ENCODE data around the gene ATG10.
A peak's percentile ranks its signal among the peaks of the same experiment; 100 is the strongest.
"Not testable (repeated sequence)": the region's sequence is repeated elsewhere in the genome, so short reads cannot be mapped to it uniquely, and the experiment has no call there.

The ATG10 gene

DNA sequence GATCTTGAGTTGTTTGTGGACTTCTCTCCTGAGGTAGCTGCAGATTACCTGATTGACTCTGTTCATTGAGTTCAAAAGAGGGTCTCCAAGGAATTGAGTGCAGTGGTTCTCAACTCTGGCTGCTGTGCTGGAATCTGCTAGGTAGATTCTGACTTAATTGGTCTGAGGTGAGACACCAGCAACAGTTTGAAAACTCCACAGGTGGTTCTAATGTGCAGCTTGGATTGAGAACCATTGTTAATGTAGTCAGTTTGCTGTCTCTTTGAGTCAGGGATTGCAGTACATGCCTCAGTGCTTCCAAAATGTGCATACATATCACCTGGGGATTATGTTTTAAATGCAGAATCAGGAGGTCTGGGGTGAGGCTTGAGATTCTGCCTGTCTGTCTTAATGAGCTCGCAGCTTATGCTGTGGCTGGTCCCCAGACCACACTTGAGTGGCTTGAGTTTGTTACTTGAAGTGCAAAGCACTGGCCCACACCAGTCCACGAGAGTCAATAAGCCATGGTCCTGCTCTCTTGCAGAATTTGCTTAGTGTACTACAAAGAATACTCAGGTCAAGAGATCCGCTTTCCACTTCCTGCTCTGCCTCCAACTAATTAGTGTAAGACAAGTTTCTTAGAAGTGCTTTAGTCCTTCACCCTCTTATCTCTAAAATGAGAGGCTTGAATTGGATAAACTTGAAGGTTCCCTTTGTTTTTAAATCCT lies 82.3 kb downstream of the ATG10 start:
- DNase-seq (ENCODE audit: low spot score) = no peak

DNA sequence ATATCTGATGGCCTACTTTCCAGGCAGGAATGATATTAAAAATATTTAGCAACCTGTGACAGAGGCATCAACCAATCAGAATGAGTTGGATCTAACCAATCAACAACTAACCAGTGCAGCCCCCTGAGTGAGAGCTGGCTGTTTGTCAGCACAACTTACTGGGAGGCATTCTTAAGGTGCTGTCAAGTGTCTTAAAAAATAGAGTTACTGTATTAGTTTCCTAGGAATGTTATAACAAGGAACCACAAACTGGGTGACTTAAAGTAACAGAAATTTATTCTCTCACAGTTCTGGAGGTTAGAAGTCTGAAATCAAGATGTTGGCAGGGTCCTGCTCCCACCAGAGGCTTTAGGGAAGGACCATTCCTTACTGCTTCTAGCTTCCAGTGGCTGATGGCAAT lies 85.2 kb downstream of the ATG10 start:
- DNase-seq (ENCODE audit: low spot score) = no peak

DNA sequence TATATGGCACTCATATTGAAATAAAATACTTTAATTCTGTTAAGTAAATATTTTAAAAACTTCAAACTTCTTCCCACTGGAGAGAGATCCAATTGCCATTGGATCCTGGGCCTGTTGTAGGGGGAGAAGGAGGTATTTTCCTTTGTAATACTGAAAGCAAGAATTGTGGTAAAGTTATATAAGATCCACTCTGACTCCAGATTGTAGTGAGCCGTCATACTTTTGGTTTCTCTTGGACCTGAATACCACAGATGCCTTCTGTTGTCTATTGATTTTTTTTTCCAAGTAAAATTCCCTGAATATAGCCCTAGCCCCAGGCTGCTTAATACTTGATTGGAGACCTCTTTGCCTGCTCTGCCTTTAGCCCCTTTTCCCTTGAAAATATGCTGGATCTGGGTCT lies 86.9 kb downstream of the ATG10 start:
- no peak for DNase-seq (ENCODE audit: low spot score)

DNA sequence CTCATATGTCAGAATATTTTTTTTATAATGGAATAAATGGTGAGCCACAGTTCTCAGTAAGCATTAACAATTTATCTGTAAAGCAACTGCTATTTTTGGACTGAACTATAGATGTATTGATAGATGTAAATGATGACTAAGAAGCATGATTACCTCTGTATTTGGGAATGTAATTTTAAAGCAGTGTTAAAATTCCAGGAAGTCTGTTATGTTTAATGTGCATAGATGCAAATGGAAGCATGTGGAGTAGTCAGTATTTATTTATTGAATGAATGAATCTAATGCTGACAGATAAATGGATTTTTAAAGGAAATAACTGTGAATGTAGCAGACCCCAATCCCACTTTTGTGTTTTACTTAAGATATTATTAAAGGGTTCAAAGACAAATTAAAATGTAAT lies 95.0 kb downstream of the ATG10 start:
- no peak for DNase-seq (ENCODE audit: low spot score)

GRCh38 chr5:82068042-82068441 lies 96.2 kb downstream of the ATG10 start:
- DNase-seq (ENCODE audit: low spot score) = not testable (repeated sequence)

- DNase-seq (ENCODE audit: low spot score) = no peak
Measured at GRCh38 chr5:82068723-82069122, 96.9 kb downstream of the ATG10 start.

DNA sequence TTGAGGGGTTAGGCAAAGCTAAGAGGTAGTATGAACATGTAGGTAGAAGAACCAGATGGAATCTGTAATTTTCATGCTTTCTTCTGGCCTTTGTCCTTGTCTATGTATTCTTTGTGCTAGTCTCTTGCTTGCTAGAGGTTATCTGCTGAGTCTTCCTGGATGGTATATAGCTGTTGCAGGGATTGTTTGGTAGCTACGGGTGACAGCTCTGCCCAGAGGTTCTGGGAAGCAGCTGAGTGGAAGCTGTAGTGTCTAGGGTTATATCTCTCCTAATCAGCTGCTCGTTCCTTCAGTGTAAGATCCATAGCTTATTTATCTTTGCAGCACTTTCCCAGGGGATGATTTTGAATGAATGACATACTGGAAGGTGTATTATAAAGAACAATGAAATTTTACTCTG lies 100.3 kb downstream of the ATG10 start:
- DNase-seq (ENCODE audit: low spot score) = no peak

GRCh38 chr5:82073179-82073578 lies 101.4 kb downstream of the ATG10 start:
- peak; percentile 43 for DNase-seq (ENCODE audit: low spot score)

DNA sequence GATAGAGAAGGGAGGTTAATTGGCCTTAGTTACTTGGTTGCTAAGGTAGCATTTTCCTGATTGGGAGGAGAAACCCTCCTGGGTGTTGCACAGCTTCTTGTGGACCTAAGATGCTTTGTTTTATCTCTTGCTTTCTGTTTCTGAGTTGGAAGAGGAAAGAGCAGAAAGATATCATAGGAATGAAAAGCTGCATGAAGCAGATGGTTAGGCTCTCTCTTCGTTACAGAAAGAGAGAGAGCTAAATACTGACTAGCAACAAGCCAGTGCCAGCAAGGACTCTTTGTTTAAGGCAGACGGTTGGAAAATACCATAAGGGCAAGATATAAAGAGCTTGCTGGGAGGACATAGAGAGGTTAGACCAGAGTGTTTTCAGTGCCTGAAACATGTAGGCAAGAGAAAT lies 103.1 kb downstream of the ATG10 start:
- peak; percentile 90 for DNase-seq (ENCODE audit: low spot score)

DNA sequence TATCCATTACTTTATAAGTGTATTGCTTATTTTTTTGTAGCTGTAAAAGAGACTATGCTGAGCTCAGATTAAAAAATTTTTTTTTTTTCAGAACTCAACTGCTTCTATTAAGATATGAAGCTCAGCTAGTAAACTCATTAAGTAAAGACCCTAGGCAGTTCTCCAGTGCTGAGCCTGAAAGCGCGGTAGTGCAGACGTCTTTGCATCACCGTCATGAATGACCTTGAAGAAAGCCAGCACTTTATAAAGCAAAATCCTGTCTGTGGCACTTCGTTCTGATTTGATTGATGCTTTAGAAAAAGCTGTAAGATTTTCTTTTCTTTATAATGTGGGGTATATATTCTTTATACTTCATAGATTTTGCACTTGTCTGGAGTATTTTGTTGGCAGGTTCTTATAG lies 105.7 kb downstream of the ATG10 start:
- DNase-seq (ENCODE audit: low spot score) = no peak

DNA sequence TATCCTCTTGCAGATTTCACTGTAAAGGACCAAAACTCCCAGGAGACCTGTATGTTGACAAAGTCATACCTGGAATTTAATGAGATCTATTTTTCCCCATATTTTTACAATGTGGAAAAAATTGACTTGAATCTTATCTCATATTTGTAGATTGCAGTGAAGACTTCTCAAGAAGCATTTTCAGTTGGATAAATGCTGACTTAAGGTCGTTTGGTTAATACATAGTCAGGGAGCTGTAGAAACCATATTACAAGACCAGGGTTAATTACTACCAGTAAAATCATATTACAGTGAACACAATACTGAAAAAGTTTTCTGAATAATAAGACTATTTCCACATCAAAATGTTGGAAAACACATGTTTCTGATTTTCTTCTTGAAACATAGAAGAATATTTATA lies 119.8 kb downstream of the ATG10 start:
- DNase-seq (ENCODE audit: low spot score) = no peak

DNA sequence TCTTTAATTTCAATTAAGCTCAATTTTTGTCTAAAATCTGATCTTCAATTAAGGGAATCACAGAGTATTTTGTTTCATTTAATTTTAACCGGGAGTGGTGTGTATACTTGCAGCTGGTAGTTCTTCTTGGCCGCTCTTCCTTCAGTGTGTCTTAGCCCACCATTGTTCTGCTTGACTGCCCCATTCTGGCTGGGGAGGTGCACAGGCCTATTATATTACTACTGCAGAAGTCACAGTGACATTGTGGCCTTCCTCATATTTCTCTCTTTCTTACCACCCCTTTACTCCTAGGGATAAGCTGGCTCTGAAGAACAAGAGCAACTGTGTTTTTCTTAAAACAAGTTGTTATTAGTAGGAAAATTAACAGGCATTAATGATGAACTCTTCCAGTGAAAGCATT lies 123.7 kb downstream of the ATG10 start:
- no peak for DNase-seq (ENCODE audit: low spot score)

- DNase-seq (ENCODE audit: low spot score) = no peak
Measured at GRCh38 chr5:82096249-82096648, 124.4 kb downstream of the ATG10 start.

DNA sequence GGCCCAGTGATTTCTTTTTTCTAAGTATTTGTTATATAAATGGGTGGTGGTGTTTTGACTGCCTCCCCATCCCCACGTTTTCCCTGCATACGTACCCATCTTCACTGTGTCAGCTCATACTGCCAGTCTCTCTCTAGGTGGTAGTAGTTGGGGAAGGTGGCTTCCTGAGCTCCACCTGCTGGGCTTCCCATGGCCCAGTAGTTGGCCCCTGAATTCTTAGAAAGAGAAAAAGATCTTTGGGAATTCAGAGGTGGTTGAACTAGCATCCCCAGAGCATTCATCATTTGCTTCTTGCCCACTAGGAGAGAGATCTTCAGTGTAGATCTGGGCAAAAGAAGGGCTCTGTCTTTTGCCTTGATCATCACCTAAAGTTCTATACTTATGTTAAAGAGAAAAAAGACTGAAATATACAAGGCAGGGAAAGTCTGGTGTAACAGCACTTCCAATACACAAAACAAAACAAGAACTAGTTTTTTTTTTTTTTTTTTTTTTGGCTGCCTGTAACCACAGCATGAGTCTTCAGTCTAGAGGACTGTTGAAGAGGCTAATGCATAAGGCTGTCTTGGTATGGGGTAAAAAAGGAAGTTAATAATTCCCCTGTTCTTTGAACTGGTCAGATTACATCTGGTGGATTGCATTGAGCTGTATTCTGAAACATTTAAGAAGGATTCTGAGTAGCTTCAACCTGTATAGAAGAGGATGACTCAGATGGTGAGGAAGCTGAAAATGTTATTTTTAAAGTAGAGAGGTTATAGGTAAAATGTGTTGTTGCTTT lies 128.7 kb downstream of the ATG10 start:
- DNase-seq (ENCODE audit: low spot score) = no peak

DNA sequence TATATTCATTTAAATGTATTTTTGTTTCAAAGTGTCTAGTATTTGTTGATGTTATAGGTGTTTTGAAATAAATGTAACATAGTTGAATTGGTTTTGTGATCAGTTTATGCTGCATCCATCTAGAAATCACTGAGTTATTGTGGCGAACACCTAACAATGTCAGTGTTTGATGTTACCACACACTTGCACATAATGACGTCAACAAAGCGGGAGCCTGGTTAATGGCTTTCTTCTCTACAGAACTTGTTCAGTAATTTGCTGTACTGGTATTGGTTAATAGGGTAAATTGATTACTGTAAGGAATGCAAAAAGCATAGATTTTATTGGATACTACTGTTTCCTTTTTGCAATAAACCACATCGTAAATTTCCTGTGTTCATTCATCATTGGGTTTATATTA lies 133.0 kb downstream of the ATG10 start:
- DNase-seq (ENCODE audit: low spot score) = no peak

GRCh38 chr5:82105457-82105856 lies 133.6 kb downstream of the ATG10 start:
- peak; percentile 25 for DNase-seq (ENCODE audit: low spot score)

GRCh38 chr5:82106207-82106606 lies 134.4 kb downstream of the ATG10 start:
- peak; percentile 81 for DNase-seq (ENCODE audit: low spot score)

DNA sequence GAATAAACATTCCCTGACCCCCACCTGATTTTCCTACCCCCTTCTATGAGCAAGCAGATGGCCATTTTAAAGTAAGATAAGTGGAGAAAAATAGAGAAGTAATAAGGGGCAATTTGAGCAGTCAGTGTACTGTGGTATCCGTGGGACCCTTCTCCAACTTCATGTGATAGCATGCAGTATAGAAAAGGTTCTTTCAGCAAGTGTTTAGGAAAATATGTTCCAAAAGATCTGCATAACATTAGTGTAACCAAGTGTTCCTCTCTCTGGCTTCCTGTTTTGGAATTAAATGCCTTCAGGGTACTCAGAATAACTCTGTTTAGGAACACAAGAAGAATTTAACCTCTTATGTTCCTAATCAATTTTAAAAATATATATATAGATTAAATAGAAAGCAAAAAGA lies 134.9 kb downstream of the ATG10 start:
- DNase-seq (ENCODE audit: low spot score) = peak; percentile 40

DNA sequence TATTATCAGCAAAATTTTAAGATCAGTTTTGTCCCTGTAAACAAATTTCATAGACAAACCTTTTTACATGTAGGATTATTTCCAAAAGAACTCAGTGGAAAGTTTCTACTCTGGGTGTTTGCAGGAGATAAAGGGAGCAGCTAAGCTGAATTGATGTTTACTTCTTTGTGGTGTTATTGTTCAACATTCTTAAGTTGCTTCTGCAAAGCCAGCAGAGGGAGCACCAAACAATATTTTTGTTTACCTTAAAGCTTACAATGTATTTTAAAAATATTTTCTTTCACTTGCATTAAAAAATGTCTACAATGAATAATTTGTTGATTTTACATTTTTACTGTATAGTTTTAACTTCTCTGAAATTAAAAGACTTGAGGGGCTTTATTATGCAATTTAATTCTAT lies 135.4 kb downstream of the ATG10 start:
- peak; percentile 60 for DNase-seq (ENCODE audit: low spot score)

DNA sequence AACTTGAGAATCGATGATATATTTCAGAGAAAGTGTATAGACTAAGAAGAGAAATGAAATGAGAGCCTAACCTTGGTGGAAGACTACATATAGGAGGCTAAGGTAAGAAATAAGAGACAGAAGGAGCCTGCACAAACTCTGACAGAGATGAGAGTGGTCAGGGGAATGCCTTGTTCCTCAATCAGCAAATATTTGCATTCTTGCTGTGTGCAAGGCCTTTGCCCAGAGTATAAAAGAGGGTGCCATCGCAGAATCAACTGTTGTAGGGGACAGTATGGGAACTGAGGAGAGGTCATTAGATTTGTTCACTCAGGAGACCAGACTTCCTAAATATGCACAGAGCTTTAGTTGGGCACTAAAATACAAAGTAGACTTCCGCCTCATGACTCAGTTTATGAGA lies 137.2 kb downstream of the ATG10 start:
- no peak for DNase-seq (ENCODE audit: low spot score)

GRCh38 chr5:82109915-82110314 lies 138.1 kb downstream of the ATG10 start:
- DNase-seq (ENCODE audit: low spot score) = not testable (repeated sequence)

- no peak for DNase-seq (ENCODE audit: low spot score)
Measured at GRCh38 chr5:82111191-82111590, 139.4 kb downstream of the ATG10 start.

- DNase-seq (ENCODE audit: low spot score) = no peak
Measured at GRCh38 chr5:82115858-82116257, 144.0 kb downstream of the ATG10 start.

DNA sequence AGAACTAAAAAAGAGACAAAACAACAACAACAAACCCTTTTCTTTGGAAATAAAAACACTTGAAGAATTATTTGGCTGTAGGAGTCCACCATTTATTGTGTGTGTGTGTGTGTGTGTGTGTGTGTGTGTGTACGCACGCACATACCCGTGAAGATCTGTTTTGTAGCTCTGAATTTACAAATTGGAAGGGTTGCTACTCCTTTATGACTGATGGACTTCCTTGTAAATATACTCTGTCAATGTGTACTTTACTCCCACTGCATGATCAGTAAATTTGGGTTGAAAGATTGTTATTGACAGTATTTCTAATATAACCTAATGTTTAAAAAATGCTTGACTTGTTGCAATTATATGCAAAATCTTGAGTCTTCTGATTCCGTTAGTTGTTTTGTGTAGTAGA lies 148.1 kb downstream of the ATG10 start:
- no peak for DNase-seq (ENCODE audit: low spot score)
